Measurements from ENCODE around the gene RPP40. TPM values are rescaled to one million over a fixed set of nuclear protein-coding genes. Genes with fewer than 3 reads are reported as not detected.

The RPP40 gene
- total and polyA plus RNA-seq, 2 of the 8 experiments (the other 6 are each of a cell fraction or from before 2014, with no cell fraction given), result 7.0 to 15.7 TPM

DNA sequence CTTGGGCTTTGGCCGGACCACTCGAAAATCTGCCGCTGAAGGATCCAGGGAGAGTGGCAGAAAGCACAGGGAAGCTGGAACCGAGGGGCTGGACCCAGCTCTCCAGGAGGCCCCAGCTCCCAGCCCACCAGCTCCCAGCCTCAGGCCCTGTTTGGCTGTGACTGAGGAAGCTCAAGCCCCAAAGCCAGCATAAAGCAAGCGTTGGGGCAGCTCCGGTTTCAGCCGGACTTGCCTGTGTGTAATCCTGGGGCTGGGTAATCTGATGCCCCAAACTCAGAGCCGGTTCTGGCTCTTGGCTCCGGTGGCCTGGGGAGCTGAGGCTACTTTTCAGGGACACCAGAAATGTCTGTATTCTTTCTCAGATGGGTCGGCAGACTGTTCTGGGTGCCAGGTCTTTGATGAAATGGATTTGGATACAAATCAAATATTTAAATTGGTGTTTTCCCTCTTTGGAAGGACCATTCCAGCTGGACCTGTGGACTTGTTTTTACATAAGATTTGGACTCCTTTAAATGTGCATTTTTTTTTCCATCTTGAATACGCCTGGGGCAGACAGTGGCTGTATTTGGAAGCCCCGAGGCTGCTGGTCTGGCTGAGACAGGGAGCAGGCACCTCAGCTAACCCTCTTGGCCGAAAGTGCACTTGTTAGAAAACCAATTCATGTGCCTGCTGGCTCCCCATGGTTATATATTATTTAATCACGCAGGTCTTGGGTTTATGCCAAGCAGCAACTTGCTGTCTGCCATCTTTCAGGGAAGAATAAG lies 29.7 kb downstream of the RPP40 start (continued):
- TF ChIP-seq, protein P1, sequence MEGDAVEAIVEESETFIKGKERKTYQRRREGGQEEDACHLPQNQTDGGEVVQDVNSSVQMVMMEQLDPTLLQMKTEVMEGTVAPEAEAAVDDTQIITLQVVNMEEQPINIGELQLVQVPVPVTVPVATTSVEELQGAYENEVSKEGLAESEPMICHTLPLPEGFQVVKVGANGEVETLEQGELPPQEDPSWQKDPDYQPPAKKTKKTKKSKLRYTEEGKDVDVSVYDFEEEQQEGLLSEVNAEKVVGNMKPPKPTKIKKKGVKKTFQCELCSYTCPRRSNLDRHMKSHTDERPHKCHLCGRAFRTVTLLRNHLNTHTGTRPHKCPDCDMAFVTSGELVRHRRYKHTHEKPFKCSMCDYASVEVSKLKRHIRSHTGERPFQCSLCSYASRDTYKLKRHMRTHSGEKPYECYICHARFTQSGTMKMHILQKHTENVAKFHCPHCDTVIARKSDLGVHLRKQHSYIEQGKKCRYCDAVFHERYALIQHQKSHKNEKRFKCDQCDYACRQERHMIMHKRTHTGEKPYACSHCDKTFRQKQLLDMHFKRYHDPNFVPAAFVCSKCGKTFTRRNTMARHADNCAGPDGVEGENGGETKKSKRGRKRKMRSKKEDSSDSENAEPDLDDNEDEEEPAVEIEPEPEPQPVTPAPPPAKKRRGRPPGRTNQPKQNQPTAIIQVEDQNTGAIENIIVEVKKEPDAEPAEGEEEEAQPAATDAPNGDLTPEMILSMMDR (IDR thresholded peaks at IDR 0.05; ENCODE audit: control extremely low read depth in 1 of 3, insufficient read depth in 1 of 3, low read depth in 1 of 3, low read length in 3 of 3), result no peak
- TF ChIP-seq, protein P2, sequence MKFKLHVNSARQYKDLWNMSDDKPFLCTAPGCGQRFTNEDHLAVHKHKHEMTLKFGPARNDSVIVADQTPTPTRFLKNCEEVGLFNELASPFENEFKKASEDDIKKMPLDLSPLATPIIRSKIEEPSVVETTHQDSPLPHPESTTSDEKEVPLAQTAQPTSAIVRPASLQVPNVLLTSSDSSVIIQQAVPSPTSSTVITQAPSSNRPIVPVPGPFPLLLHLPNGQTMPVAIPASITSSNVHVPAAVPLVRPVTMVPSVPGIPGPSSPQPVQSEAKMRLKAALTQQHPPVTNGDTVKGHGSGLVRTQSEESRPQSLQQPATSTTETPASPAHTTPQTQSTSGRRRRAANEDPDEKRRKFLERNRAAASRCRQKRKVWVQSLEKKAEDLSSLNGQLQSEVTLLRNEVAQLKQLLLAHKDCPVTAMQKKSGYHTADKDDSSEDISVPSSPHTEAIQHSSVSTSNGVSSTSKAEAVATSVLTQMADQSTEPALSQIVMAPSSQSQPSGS (IDR thresholded peaks at IDR 0.05; ENCODE audit: low read length), result no peak
- TF ChIP-seq ASH2L (IDR thresholded peaks at IDR 0.05; ENCODE audit: low read length) (peak; percentile 92), TBP (IDR thresholded peaks at IDR 0.05; ENCODE audit: low read depth, low read length) (peak; percentile 77), CEBPB (IDR thresholded peaks at IDR 0.05; ENCODE audit: low read depth, low read length) (0 out of 2 replicates have a peak, but pooled peaks have one; percentile 35)
